GM19240 (cell line): ENCODE results near the gene TKT.

ENCODE experiments used
- DNase-seq: peaks from one replicate; pipeline ENCODE4 v3.0.0; 2011; ENCODE audit warnings: low spot score; ENCODE audit not compliant: insufficient read length

TKT gene

DNA sequence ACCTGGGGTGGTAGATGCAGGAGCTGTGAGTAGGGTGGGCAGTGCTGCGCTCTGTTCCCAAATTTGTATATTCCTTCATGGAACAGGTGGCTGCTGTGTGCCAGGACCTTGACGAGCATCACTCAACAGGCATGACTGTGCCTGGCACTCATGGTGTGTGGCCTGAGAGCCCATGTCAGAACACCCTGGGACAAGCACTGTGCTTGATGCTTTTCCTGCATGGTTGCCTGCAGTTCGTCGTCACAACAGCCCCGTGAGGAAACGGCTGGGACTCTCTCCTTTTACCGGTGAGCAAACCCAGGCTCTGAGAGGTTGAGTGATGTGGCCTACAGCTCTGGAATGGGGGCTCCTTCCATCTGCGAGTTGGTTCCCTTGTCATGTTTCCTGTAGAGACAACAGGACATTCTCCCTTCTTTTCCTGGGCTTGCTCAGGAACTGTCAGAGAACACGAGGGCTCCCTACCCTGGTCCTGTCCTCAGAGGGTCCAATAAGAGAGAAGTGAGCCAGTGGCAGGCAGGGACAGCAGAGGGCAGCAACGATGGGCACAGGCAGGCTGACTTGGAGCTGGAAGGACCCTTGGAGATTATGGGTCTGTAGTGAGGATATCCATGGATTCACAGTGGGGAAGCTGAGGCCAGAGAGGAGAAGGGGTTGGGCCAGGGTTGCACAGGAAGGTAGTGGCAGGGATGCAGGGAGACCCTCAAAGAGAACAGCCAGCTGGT is 57.4 kb downstream of the TKT start:
- DNase-seq: no peak

DNA sequence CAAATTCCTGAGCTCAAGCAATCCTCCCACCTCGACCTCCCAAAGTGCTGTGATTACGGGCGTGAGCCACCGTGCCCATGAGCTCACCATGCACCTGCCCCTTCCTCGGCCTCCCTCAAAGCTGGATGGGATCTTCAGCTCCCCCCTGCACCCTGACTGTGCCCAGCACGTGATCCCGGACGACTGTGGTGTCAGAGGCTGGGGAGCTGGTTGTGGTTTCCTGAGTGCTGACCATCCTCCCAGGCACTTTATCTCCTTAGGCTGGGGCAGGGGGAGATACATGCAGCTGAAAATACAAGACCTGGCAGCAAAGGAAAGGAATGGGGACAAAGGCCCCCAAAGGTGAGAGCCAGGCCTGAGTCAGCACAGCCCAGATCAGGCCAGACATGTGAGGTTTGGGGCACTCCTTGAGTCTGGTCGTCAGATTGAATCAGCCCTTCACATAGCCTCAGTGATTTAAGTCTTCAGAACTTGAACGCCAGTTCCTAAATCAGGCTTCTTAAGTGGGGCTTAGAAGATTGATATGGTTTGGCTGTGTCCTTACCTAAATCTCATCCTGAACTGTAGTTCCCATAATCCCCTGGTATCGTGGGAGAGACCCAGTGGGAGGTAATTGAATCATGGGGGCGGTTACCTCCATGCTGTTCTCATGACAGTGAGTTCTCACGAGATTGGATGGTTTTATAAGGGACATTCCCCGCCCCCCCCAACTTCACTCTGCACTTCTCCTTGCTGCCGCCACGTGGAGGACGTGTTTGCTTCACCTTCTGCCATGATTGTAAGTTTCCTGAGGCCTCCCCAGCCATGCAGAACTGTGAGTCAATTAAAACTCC is 59.0 kb downstream of the TKT start:
- DNase-seq: no peak

DNA sequence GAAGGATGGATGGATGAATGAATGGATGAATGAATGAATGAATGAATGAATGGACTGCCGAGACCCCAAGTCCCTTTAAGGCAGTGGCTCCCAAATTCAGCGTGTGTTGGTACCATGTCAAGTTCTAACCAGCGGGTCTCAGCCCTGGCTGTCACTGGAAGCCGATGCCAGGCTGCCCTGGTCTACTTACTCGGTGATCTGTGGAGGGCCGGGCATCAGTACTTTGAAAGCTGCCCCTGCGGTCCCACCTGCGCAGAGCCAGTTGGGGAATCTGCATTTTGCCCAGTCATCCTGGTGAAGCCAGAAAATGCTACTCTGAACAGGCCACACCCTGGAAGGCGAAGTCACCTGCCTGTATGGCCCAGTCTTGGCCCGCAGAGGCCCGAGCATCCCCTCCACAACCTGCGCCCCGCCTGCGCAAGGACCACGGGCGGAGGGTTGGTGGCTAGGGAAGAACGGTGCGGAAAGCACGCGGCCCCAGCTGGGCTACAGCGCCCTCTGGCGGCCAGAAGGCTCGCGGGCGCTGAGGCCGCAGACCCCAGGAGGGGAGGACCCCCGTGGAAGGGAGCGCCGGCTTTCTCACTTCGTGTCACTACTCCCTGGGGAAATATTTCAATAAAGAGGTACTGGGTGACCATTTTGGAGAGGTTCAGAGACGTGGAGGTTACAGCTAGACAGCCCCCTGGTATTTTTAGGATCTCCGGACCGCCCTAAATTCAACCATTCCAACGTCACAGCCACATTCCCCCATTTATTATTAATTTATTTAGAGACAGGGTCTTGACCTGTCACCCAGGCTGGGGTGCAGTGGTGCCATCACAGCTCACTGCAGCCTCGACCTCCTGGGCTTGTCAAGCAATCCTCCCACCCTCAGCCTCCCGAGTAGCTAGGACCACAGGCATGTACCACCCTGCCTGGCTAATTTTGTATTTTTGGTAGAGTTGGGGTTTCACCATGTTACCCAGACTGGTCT is 59.9 kb downstream of the TKT start:
- peak; percentile 70 for DNase-seq

DNA sequence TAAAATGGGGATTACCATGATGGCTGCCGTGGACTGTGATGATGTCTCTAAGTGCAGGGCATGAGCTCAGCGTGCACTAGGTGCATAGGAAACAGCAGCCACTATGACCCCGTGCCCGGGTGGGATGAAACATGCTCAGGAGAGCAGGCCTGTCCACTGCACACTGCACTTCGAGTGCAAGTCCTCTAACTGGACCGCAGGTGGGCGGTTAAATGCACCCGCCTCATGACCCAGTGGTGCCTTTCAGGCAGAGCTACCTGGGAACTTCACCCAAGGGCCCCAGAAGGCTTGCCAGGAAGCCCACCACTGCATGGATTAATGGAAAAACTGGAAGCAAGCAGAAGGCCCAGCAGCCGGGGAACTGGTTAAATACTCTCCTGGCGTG is 60.8 kb downstream of the TKT start:
- DNase-seq: no peak

DNA sequence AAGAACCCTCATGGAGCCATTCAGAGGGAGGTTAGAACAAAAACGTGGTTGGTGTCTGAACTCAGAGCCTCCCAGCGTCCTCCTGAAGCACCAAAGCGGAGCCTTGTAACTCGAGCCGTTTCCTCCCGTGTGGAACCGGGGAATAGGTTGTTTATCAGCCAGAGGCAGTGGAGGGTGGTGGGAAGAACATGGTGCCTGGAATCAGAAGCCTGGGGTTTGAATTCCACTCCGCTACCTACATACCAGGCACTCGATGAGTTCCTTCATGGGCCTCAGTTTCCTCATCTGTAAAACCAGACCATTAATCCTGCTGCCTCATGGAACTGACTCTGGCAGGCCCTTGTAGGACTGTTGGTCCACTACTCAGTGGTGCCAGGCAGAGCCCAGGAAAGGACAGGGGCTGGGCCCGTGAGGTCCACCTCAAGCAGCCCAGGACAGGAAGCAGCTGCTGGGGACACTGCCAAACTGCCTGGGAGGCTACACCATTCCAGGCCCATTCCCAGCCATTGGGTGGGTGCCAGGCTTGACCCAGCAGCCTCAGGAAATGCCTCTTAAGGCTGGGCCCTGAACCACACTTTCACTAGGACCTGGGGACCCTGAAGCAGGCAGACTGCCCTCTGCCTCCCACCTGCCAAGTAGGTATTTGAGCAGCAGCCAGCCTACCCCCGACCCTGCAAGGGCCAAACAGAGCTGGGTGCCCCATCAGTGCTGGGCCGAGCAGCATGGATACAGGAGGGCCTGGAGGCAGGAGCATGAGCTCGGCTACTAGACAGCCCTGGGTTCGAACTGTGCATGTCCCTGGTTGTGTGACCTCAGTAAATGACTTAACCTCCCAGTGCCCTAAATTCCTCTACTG is 61.4 kb downstream of the TKT start:
- no peak for DNase-seq

DNA sequence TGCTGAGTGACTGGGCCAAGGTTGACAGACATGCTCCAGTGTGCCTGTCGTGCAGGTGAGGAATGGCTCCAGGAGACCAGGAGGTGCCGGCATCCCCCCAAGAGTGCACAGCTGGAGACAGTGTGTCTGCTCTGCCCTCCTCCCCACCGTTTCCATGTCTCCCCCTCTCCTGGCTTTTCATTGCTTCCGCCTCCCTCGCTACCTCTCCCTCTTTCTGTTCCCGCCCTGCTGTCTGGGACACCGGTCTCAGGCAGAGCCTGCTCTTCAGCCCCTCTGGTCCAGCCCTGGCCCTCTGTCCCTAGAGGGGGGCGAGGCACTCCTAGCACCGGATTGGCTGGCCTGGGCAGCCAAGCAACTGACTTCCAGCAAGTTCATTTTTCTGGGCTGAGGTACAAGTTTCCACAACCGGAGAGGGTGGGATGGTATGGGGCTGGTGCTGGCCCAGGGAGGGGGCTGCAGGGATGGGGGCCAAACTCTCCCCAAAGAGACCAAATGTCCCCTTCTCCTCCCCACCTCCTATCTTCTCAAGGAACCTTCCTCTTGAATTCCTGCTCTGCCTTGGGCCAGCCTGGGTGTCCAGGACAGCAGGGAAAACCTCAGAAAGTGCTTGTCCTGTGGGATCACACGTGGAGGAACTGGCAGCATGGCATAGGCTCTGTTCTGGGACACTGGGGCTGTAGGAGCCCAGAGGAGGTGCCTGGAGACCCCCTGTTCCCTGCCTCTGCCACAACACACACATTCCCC is 62.2 kb downstream of the TKT start:
- DNase-seq: no peak

DNA sequence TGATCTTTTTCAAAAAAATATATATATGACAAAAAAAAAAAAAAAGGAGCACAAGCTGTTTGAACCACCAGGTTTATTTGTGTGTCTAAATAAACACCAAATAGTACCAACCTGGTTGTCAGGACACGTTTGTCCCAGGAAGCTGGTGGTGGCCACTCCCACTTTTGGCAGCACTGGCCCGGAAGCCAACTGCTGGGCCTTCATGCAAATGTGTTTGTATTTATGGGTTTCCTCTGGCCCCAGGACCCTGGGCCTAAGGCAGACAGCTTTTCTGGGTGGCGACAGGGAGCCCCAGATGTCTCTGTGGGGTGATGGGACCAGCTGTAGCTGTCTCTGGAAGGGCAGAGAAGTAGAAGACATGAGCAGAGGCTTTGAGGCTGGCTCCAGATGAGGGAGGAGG is 63.2 kb downstream of the TKT start:
- peak; percentile 67 for DNase-seq

DNA sequence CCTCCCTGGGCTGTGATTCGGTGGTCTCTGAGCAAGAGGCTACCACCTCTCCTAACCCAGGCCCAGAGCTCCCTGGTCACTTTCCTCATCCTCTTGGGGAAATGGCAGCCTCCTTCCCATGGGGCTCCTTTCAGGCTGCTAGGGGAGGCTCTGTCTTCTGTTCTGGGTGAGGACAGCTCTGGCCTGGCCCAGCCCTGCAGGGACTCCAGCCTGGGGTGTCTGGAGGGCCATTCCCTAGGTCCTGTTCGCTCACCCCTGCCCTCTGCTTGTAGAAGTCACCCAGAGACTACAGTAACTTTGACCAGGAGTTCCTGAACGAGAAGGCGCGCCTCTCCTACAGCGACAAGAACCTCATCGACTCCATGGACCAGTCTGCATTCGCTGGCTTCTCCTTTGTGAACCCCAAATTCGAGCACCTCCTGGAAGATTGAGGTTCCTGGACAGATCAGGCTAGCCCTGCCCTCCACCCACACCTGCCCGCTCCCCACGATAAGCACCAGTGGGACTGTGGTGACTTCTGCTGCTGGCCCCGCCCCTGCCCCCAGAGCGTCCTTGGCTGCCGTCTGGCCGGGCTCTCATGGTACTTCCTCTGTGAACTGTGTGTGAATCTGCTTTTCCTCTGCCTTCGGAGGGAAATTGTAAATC is 63.9 kb downstream of the TKT start:
- no peak for DNase-seq

DNA sequence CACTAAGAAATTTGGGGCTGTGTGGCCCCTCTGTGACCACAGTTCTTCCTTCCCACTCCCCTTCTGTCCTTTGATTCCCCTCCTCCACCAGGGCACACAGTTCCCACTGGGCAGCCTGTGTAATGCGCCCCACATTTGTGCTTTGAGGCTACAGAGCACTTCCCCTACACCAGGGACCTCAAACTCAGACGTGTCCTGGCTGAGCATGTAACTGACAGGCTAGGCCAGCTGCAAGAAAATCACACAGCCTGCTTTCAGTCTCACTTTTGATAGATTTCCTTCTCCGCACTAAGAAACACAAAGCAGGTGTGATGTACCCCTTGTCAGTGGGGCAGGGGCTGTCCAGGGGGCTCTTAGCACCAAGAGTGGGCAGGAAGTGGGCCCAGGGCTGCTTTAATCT is 65.2 kb downstream of the TKT start:
- DNase-seq: no peak

DNA sequence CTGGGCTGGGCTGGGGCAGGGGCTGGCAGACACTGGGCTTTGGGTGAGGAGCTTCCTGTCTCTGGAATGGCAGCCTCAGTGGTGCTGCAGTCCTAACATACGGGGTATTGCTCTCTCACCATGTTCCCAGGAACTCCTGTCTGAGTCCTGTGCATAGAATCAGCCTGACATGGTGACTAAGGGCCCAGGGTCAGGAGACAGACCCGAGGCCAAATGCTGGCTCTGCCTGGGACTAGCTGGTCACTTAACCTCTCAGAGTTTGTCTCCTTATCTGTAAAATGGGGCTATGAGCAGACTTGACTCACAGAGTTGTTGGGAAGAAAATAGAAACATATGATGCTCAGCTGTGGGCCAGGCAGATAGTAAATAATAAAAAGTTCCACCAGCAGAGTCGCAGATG is 66.5 kb downstream of the TKT start:
- no peak for DNase-seq

DNA sequence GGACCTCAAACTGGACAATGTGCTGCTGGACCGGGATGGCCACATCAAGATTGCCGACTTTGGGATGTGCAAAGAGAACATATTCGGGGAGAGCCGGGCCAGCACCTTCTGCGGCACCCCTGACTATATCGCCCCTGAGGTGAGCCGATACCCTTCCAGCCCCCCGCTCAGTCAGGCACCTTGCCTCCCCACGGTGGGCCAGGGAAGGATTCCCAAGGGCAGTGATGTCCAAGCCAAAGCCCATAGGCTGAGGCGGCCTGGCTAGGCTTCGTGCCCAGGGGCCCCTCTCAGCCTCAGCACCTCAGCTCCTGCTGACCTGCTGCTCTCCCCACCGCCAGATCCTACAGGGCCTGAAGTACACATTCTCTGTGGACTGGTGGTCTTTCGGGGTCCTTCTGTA is 67.1 kb downstream of the TKT start:
- DNase-seq: no peak

DNA sequence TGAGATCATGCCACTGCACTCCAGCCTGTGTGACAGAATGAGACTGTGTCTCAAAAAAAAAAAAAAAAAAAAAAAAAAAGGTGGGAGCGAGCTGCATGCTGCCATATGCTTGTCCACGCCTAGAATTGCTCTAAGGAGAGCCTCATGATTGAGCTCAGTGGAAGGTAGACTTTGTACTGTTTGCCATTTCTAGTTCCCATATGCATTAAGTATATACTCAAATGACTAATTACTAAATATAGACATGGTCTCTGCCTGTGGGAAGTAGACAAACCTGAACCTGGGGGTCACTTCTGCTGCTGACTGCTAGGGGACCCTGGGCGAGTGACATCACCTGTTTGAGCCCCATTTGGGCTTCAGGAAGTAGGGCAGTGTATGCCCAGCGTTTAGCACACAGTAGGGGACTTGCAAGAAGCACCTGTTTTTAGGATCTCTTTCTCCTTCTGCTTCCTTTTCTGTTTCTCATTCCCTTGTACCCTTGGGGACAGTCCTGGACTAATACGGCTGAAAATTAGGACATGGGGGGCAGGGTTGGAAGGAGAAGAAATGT is 67.6 kb downstream of the TKT start:
- no peak for DNase-seq

DNA sequence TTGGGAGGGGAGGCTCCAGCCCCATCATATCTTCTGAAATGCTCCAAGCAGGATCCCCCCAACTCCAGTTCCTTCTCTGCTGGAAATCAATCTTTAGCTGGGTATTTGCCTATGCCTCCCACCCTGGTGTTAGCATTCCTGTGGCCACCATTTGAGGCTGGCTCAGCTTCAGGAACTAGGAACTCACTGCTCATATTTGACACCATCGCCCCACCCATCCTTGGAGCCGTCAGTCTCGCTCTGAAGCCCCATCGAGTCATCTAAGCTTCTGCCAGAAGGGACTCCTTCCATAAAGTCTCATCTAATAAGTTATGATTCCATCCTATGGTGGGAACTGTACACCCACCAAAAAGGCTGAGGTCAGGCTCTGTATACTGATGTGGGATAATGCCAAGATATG is 68.4 kb downstream of the TKT start:
- DNase-seq: no peak

DNA sequence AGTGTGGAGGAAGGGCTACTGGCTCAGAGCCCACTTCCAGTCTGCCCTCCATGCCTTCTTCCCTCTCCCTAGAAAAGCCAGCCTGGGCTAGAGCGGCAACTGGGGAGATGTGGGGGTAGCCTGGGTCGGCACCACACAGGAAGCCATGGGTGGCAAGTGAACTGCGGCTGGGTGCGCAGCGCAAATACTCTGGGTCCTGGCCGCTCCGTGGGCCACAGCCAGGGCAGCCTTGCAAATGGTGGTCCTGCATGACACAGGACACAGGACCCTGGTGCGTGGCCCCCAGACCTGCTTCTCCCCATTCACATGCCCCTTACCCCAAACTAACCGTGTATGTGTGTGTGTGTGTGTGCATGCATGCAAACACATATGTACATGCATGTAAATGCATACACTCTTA is 69.1 kb downstream of the TKT start:
- no peak for DNase-seq

DNA sequence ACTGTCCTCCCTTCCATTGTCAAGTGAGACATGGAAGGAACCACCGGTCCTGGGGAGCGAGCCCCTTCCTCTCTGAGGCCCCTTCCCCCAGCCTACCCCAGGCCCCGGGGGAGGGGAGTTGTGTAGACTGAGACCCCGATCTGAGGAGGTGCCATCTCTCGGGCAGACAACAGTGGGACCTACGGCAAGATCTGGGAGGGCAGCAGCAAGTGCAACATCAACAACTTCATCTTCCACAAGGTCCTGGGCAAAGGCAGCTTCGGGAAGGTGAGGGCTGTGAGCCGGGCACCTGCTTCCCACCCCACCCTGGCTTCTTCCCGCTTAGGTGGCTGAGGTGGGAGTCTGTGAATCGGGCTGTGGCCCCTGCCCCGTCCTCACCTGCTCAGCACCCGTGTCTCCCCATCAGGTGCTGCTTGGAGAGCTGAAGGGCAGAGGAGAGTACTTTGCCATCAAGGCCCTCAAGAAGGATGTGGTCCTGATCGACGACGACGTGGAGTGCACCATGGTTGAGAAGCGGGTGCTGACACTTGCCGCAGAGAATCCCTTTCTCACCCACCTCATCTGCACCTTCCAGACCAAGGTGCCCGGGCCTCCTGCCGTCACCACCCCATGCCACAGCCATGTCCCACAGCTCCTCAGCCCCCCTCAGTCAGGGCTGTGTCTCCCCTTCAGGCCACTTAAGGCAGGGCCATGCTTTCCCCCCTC is 69.9 kb downstream of the TKT start:
- DNase-seq: no peak

DNA sequence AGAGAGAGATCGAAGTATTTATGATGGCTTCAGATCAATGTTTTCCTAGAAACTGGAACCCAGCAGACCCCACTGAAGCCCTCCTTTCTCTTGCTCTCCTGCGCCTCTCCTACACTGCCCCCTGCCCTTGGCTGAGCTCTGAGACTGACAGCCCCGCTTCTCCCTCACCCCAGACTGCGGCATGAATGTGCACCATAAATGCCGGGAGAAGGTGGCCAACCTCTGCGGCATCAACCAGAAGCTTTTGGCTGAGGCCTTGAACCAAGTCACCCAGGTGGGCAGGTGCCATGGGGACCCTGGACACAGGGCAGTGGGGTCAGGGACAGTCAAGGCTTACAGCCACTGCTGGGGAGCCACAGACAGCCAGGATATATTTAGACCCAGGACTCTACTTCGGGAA is 71.1 kb downstream of the TKT start:
- no peak for DNase-seq

DNA sequence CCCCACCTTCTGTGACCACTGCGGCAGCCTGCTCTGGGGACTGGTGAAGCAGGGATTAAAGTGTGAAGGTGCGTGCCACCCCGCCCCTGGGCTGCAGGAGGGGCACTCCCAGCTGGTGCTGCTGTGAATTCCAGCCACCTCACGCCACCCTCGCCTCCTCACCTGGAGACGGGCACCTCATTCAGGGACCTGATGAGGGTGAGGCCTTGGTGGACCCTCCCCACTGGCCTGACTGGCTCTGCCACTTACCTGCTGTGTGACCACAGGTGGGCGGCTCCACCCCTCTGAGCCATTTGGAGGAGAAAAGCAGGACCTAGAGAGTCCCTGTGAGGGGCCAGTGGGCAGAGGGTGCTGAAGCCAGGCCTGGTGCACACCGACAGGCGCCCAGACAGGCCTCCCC is 72.3 kb downstream of the TKT start:
- DNase-seq: no peak

DNA sequence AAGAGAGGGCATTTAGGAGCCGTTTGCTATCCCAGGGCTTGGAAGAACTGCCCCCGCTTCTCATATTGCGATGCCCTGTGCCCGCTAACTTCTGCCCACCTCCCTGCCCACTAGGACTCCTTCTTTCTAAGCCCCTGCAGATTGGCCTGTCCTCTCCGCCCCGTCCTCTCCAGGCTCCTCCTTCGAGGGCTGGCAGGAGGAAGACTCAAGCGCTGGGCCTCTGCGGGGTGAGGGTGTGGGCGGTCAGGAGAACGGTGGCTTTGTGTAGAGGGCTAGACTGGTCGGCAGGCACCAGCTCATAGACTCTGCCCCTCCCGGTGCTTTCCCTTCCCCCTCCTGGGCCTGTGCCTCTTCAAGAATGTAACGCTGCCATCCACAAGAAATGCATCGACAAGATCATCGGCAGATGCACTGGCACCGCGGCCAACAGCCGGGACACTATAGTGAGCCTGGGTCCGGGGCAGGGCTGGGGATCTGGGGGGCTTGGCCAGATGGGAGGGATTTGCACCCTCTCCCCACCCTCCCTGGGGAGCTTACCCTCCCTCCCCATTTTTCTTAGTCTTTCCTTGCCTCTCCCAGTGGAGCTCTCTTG is 73.0 kb downstream of the TKT start:
- no peak for DNase-seq
